ENCODE data around the gene SLC9A9.

SLC9A9 gene

DNA sequence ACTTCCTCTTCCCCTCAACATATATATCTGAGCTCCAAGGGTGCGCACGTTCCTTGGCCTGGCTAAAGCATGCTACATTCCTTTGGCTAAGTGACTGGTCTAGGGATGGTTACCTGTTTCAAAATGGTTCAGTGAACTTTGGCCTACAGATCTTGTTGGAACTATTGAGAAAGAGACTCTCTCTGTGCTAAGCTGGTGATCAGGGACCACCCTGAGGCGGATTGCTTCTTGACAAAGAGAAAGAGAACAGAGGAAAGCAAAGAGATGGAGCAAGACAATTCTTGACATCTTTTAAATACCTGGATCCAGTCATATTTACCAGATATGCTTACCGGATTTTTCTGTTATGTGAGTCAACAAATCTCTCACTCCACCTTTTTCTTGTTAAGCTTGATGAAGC, 605.6 kb downstream of the SLC9A9 start:
- no peak overlapping the region for H3K27ac ChIP-seq (replicated peaks)
- no peak for DNase-seq (ENCODE audit: low read depth in 1 of 2, low spot score in 1 of 2)

DNA sequence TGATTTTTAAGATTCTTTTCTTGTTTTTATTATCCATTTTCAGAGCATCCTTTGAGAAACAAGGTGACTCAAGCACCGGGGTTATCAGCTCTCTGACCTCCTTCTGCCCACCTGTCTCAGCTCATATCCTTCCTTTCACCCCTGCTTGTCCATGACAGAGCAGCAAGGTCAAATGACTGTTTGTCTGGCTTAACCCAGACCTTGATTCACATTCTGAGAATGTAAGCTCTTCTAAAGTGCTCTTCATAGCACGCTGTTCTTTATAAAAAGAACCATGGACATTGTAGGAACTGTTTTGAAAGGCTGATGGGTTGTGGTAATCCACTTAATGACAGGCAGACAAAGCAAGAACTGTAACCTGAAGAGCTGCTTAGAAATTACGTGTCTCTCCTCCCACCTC, 606.2 kb downstream of the SLC9A9 start:
- Histone ChIP-seq H3K27ac (replicated peaks) (no peak overlapping the region), H3K27me3 (ENCODE audit: insufficient read depth, poor library complexity, severe bottlenecking) (no peaks in the 10 kb centered on the region), H3K4me3 (replicated peaks; ENCODE audit: insufficient read depth, low read length) (no peak overlapping the region)
- no peak for DNase-seq (ENCODE audit: low read depth in 1 of 2, low spot score in 1 of 2)
- TF ChIP-seq, protein P1, sequence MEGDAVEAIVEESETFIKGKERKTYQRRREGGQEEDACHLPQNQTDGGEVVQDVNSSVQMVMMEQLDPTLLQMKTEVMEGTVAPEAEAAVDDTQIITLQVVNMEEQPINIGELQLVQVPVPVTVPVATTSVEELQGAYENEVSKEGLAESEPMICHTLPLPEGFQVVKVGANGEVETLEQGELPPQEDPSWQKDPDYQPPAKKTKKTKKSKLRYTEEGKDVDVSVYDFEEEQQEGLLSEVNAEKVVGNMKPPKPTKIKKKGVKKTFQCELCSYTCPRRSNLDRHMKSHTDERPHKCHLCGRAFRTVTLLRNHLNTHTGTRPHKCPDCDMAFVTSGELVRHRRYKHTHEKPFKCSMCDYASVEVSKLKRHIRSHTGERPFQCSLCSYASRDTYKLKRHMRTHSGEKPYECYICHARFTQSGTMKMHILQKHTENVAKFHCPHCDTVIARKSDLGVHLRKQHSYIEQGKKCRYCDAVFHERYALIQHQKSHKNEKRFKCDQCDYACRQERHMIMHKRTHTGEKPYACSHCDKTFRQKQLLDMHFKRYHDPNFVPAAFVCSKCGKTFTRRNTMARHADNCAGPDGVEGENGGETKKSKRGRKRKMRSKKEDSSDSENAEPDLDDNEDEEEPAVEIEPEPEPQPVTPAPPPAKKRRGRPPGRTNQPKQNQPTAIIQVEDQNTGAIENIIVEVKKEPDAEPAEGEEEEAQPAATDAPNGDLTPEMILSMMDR (IDR thresholded peaks at IDR 0.05; ENCODE audit: insufficient read depth, low read length), result no peak
- TF ChIP-seq SPI1 (IDR thresholded peaks at IDR 0.05; ENCODE audit: borderline replicate concordance, low read depth), result no peak
- TF ChIP-seq, protein P2, sequence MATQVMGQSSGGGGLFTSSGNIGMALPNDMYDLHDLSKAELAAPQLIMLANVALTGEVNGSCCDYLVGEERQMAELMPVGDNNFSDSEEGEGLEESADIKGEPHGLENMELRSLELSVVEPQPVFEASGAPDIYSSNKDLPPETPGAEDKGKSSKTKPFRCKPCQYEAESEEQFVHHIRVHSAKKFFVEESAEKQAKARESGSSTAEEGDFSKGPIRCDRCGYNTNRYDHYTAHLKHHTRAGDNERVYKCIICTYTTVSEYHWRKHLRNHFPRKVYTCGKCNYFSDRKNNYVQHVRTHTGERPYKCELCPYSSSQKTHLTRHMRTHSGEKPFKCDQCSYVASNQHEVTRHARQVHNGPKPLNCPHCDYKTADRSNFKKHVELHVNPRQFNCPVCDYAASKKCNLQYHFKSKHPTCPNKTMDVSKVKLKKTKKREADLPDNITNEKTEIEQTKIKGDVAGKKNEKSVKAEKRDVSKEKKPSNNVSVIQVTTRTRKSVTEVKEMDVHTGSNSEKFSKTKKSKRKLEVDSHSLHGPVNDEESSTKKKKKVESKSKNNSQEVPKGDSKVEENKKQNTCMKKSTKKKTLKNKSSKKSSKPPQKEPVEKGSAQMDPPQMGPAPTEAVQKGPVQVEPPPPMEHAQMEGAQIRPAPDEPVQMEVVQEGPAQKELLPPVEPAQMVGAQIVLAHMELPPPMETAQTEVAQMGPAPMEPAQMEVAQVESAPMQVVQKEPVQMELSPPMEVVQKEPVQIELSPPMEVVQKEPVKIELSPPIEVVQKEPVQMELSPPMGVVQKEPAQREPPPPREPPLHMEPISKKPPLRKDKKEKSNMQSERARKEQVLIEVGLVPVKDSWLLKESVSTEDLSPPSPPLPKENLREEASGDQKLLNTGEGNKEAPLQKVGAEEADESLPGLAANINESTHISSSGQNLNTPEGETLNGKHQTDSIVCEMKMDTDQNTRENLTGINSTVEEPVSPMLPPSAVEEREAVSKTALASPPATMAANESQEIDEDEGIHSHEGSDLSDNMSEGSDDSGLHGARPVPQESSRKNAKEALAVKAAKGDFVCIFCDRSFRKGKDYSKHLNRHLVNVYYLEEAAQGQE (IDR thresholded peaks at IDR 0.05; ENCODE audit: insufficient replicate concordance, low read depth), result no peak
- TF ChIP-seq POLR2AphosphoS5 (IDR thresholded peaks at IDR 0.05; ENCODE audit: low read depth), result no peak
- no peak for TF ChIP-seq GABPA (IDR thresholded peaks at IDR 0.05; ENCODE audit: low read depth)

More for the DNA sequence above, 605.6 kb downstream of the SLC9A9 start:
- Histone ChIP-seq H3K27me3 (ENCODE audit: insufficient read depth, poor library complexity, severe bottlenecking) (no peaks in the 10 kb centered on the region), H3K4me3 (replicated peaks; ENCODE audit: insufficient read depth, low read length) (no peak overlapping the region)
- TF ChIP-seq SPI1 (IDR thresholded peaks at IDR 0.05; ENCODE audit: borderline replicate concordance, low read depth), result no peak

DNA sequence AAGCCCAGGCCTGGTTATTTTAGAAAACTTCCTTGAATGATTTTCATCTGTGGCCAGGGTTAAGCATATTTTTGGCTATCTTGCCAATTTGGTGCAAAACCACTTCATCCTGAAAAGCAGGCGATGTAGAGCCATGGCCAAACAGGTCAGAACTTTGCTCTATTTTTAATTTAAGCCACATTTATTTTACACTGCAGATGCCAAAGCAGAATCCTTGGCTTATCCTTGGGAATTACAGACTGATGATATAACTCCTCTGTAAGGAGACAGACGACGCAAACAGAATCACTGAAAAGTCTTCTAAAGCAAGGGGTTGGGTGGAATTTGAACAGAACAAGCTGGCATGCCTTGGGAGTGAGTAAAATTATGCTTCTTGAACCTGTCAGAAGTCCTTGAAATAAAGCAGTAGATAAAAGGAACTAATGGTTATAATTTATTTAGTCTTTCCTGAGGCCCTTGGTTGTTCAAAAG, 606.8 kb downstream of the SLC9A9 start:
- no peaks in the 10 kb centered on the region for H3K27me3 ChIP-seq (ENCODE audit: insufficient read depth, poor library complexity, severe bottlenecking)
- no peak overlapping the region for H3K27ac ChIP-seq (replicated peaks)
- H3K4me3 ChIP-seq (replicated peaks; ENCODE audit: insufficient read depth, low read length), result no peak overlapping the region
- DNase-seq (ENCODE audit: low read depth in 1 of 2, low spot score in 1 of 2), result no peak
- TF ChIP-seq, protein P1 (IDR thresholded peaks at IDR 0.05; ENCODE audit: insufficient read depth, low read length), result no peak
- TF ChIP-seq, protein P2 (IDR thresholded peaks at IDR 0.05; ENCODE audit: insufficient replicate concordance, low read depth), result no peak
- TF ChIP-seq SPI1 (IDR thresholded peaks at IDR 0.05; ENCODE audit: borderline replicate concordance, low read depth), result no peak
- TF ChIP-seq POLR2AphosphoS5 (IDR thresholded peaks at IDR 0.05; ENCODE audit: low read depth), result no peak
- no peak for TF ChIP-seq GABPA (IDR thresholded peaks at IDR 0.05; ENCODE audit: low read depth)

DNA sequence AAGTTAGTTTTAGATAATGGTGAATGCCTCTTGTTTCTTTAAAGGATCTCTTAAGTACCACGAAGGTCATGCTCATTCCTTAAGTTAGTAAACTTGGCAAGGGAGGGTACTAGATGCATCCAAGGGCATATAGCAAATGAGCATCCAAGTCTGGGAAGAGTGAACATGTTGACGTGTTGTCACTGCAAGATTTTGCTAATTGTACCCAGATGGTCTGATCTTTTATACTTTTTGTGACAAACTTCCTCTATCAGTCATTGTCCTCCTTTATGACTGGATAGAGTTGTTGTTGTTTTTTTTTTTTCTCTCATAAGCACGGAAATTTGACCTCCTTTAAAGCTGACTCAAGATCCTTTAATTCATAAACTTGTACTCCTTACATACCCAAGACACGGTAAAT, 607.4 kb downstream of the SLC9A9 start:
- no peak overlapping the region for H3K4me3 ChIP-seq (replicated peaks; ENCODE audit: insufficient read depth, low read length)
- H3K27me3 ChIP-seq (ENCODE audit: insufficient read depth, poor library complexity, severe bottlenecking), result no peaks in the 10 kb centered on the region
- DNase-seq (ENCODE audit: low read depth in 1 of 2, low spot score in 1 of 2), result no peak
- TF ChIP-seq SPI1 (IDR thresholded peaks at IDR 0.05; ENCODE audit: borderline replicate concordance, low read depth), result no peak
- TF ChIP-seq GABPA (IDR thresholded peaks at IDR 0.05; ENCODE audit: low read depth), result no peak
- no peak for TF ChIP-seq POLR2AphosphoS5 (IDR thresholded peaks at IDR 0.05; ENCODE audit: low read depth)
- TF ChIP-seq, protein P1 (IDR thresholded peaks at IDR 0.05; ENCODE audit: insufficient read depth, low read length), result no peak
- TF ChIP-seq, protein P2 (IDR thresholded peaks at IDR 0.05; ENCODE audit: insufficient replicate concordance, low read depth), result no peak
- H3K27ac ChIP-seq (replicated peaks), result no peak overlapping the region

Data from HL-60 (cell line).